ENCODE measurements around the gene KRT14.
"Not testable (repeated sequence)": the region's sequence is repeated elsewhere in the genome, so short reads cannot be mapped to it uniquely, and the experiment has no call there.

KRT14 gene

GRCh38 chr17:41600318-41600717 is 13.6 kb upstream of the KRT14 start:
- DNase-seq: no peak

- no peak for DNase-seq
Measured at GRCh38 chr17:41599680-41600079, 13.0 kb upstream of the KRT14 start.

- DNase-seq: no peak
Measured at GRCh38 chr17:41595585-41595984, 8.9 kb upstream of the KRT14 start.

DNA sequence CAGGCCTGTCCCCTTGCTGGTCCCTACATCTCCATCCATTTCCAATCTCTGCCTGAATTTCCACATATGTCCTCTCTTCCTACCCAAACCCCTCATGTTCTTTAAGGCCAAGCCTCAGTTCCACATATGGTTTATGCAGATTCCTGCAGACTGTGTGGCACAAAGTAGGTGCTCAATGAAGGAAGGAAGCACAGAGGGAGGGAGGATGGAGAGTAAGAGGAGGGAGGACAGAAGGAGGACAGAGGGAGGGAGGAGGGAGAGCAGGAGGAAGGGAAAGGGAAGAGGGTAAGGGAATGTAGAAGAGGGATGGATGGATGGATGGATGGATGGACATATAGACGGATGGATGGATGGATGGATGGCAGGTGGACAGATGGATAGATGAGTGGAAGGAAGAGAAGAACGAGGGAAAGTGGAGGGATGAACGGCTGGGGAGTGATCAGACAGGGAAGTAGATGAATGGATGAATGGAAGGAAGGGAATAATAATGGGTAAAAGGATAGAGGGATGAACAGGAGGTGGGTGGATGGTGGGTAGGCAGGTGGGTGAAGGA is 7.7 kb upstream of the KRT14 start:
- no peak for DNase-seq

DNA sequence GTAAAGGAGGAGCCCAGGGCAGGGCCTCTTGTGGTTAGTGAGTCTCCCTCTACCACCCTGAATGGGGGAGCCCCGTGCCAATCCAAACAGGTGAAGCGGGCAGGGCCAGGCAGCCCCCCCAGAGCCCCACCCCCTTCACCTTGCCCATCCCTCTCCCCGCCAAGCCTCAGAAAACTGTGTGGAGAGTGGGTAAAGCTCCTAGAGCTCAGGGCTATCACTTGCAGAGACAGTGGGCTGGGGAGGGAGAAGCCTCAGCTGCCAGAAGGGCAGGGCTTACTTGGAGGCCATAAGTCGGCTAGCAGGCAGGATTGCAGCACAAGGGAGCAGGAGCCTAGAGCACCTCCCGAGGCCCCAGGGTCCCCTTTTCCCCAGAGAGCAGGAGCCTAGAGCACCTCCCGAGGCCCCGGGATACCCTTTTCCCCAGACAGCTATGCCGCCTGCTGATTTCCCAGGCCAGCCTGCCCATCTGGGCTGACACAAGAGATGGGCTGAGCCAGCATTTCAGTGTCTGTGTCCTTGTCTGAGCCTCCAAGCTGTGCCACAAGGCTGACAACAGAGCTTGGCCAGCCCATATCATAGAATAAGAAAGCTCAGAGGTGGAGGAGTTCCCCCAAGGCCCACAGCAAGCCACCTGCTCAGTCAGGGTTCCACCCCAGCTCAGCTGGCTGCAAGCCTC is 6.7 kb upstream of the KRT14 start:
- DNase-seq: no peak

GRCh38 chr17:41592601-41593305 is 6.1 kb upstream of the KRT14 start:
- DNase-seq: no peak

- no peak for DNase-seq
Measured at GRCh38 chr17:41589301-41589700, 2.6 kb upstream of the KRT14 start.

DNA sequence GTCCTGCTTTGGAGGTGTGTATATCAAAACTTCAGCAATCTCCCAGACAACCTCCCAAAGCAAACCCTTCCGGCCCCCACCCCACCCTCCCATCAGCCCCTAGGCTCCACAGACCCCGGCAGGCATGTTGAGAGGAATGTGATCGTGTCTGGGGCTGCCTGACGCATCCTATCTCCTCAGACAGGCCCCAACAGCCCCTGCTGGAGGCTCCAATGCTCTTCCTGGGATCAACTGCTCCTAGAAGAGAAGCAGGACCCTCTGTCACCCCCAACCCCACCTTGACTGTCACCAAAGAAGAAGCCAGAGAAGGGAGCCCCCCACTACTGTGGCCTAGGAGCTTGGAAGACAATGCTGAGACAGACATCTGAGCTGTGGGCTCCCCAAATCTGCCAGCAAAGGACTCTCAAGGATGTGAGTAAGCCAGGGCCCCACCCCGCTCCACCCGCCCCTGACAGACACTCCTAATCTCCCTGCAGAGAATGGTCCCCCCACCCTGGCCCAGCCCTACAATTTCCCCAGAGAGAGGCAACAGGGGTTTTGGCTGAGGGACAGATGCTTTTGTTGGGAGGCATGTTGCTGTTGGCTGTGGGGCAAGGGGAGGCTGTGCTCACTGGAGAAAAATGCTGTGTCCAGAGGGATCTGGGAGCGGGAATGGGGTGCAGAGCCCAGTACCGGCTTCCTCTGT is 1.6 kb upstream of the KRT14 start:
- no peak for DNase-seq

- DNase-seq: no peak
Measured at GRCh38 chr17:41585301-41586056, 1.2 kb downstream of the KRT14 start.

DNA sequence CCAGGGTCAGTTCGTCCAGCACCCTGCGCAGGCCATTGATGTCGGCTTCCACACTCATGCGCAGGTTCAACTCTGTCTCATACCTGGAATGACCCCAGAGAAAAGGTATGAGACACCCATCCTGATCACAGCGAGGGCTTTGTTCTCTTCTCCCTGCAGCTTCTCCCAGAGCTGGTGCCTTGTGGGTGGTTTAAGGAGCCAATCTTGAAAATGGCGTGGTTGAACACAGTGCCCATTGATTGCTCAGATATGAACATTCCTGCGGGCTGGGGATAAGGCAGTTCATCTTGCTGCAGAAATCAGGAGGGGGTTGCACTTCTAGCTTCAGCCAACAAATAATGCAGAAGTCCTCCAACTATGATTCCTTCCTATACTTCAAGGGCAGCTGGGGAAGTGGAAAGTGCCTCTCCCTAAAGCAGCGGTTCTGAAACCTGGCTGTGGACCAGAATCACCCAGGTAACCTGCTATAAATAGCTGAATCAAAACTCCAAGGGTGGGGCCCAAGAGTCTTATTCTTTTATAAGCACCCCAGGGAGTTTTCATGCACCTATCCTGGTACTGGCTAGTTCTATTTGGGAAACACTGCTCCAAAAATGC is 2.3 kb downstream of the KRT14 start:
- not testable (repeated sequence) for DNase-seq

GRCh38 chr17:41583137-41584127 is 3.3 kb downstream of the KRT14 start:
- DNase-seq: no peak

GRCh38 chr17:41582061-41582968 is 4.4 kb downstream of the KRT14 start:
- not testable (repeated sequence) for DNase-seq

- DNase-seq: no peak
Measured at GRCh38 chr17:41581366-41582060, 5.2 kb downstream of the KRT14 start.

DNA sequence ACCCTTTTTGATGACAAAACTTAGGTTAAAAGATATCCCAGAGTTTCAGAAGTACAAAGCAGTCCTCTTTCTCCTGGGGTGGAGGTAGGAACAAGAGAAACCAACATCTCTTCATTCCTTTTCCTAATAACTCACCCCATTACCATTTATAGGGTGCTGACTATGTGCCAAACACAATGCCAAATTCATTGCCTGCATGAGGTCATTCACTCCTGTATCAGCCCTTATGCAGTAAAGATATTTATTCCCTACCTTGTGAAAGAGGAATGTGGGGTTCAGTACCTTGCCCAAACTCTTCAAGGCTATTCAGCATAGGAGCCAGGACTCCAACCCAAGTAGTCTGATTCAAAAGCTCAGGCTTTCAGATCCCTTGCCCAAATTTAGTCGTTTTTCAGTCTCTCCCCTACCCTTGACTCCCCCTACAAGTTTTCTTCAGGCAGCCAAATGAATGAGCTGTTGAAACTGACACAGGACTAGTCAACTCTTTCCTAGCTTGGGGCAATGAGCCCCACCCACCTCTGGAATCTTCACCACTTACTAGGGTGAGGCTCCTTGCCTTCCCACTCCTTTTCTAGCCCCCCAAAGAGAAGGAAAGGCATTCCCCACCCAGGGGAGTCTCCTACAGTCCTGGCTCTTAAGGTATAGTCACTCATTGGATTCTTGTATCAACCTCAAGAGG is 5.9 kb downstream of the KRT14 start:
- DNase-seq: no peak

- DNase-seq: no peak
Measured at GRCh38 chr17:41580244-41580575, 6.5 kb downstream of the KRT14 start.

DNA sequence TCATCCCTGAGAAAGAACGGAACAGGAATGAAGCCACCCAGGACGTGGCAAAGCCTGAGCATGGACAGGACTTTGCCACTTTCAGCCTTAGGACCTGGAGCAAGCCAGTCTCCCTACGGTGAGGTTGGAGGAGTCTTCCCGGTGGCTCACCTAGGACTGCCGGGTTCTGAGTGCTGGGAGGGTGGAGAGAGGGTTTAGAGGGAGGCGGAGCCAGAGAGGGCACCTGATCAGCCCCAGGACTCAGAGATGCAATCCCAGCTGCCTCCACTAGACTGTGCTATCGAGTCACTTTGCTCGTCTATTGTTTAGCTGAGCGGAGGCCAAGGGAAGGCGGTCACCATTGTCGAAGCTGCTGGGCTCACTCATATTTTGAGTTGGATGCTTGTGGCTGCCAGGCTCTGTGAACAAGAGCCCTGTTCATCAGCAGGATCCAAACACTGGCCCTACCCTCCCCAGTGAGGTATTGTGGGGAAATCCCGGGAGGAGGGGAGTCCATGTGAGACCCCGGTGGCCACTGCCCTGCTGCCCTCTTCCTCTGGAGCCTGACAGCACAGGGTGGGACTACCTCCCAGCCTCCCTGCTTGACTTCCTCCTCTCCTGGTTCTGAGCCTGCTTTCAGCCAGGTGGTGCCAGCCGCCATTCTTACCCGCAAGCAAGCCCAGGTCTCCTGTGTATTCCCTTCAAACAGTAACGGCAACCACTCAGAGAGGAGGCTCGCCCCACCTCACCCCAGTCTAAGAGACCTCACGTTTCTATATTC is 7.0 kb downstream of the KRT14 start:
- peak; percentile 27 for DNase-seq

DNA sequence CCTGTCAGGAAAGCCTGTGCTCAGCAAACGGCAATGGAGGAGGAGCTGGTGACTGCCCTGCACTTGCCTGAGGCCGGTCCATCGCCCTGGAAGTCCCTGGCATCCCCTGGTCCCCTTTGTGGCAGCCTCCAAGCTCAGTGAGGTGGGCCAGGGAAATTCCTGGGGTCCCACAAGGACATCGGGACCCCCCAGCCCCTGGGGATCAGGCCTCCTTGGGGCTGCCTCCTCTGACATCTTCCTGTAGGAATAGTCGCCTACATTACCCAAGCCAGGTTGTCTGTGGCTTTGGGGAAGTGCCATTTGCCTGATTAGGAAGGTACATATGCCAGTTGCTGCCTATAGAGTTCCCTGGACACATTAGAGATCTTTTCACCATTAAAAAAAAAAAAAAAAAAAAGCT is 7.7 kb downstream of the KRT14 start:
- DNase-seq: no peak

GRCh38 chr17:41578538-41578937 is 8.2 kb downstream of the KRT14 start:
- no peak for DNase-seq
